Stimulated activated CD4-positive, alpha-beta T cell treated with anti-CD3 and anti-CD28 coated beads, Interleukin-4, amount 100 ng/mL, for 48 hours (primary cell): ENCODE measurements around the gene ACSS2.

Source experiments
- DNase-seq, 2 donors: peaks; one replicate each; pipeline ENCODE4 v3.0.0-alpha.2; 2020; ENCODE audit warnings: low read depth in 2 of 2

The ACSS2 gene

DNA sequence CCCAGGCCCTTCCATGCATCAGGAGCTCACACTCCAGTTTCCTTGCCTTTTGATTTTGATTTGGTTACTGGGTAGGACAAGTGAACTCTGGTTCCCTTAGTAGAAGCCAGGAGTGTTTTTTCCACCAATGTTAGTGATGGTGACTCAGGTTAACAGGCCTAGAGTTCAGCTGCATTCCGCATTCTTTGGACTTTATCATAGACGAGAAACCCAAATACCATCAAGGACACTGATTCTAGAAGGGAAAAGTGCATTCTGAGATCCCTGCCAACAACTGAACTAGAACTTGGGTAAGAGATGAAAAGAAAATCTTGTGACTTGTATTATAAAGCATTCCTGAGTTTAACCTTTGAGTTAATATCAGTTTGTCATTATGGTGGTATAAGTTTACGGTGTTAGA, 70.2 kb downstream of the ACSS2 start:
- DNase-seq = no peak

DNA sequence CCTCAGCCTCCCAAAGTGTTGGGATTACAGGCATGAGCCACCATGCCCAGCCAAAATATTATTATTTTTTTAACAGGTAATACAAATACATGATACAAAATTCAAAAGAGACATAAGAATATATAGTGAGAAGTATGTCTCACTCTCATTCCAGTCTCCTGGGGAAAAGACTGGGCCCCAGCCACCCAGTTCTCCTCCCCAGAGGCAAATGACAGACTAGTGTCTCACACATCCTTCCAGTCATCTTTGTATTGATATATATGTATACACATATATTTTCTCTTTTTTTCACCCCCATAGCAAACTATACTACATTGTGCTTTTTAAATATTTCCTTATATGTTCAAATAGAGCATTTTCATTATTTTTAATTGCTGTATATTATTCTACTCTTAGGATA, 70.9 kb downstream of the ACSS2 start:
- no peak for DNase-seq

DNA sequence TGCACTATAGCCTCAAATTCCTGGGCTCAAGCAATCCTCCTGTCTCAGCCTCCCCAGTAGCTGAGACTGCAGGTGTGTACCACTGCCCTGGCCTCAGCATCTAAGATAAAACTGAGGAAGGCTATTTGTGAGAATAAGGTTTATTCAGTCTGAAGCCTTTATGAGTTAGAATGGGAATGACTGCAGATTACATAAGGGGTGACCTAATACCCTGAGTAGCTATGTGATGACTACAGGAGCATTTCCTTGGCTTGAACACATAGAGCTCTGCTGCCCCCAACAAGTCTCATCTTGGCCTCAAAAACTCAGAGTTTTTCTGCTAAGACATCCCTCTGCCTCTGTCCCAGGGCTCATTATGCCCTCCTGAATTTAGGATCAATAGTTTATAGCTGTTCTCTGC, 71.6 kb downstream of the ACSS2 start:
- no peak for DNase-seq

DNA sequence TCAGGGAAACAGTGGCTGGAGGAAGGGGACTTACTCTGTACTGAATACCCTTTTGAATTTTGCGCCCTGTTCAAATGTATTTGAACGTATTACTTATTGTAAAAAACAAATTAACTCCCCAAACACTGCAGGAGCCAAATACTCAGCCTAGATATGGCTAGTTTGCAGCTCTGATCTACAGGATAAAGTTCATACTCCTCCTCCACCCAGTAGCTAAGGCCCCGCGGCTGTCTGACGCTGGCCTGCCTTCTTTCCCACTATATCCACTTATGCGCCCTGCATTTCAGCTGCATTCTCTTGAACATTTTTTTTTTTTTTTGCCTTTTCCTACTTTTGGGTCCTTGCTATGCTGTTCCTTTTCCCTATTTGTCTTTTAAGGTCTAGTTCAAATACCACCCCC, 72.7 kb downstream of the ACSS2 start:
- DNase-seq = no peak

DNA sequence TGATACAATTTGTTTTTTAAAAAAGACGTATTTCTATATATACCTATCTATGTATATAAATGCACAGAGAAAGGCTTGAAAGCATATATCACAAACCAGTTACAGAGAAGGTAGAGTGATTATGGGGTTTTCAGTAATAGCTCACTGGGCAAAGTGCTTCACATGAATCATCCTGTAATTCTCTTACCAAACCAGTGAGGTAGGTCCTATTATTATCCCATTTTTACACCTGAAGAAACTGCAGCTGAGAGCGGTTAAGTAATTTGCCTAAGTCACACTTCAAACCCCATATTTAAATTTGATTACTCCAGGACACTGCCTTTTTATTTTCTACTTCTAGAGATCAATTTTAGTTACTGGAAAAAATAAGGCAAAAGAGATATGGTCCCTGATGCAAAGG, 74.8 kb downstream of the ACSS2 start:
- no peak for DNase-seq

DNA sequence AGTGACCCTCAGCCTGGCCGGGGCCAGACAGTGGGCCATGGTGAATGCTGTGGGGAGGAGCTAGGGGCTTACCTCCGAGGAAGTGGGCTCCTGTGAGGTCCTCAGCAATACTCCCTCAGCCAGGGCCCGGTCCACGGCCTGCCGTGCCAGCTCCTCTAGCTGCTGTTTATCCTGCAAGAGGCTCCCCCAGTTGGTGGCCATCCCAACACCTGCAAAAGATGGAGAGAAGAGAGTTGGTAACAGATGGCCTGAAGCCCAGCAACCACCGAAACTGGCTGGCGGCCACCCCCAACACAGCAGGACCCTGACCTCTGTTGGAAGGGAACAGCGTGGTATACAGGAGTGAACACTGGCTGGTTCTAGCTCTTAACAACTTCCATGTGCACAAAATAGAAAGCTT, 75.2 kb downstream of the ACSS2 start:
- DNase-seq = no peak

DNA sequence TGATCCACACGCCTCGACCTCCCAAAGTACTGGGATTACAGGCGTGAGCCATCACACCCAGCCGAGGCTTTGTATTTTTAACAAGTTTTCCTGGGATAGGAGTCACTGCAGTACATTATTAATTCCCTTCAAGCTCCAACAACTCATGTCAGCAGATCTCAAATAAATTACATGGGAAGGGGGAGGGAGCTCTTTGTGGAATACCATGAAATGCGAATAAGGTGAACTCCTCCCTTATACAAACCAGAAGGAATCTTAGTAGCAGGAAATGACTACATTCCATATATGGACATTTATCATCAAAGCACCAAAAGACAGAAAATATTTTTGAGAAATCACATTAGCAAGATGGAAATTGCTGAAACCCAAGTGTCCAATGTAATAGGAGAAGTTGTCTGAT, 76.3 kb downstream of the ACSS2 start:
- DNase-seq = no peak

DNA sequence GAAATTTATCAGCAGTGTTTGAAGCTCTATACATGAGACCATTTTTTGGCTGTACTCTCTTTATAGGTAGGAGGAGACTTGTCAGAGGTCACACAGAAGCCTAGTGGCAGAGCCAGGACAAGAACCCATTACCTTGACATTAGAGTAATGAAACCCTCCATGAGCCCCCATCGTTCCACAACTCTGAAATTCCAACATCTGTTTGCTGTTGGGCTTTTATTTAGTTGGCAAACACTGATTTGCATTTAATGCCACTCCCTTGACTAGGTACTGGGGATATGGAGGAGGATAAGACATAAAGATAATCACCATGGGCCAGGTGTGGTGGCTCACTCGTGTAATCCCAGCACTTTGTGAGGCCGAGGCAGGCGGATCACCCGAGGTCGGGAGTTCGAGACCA, 77.5 kb downstream of the ACSS2 start:
- no peak for DNase-seq

DNA sequence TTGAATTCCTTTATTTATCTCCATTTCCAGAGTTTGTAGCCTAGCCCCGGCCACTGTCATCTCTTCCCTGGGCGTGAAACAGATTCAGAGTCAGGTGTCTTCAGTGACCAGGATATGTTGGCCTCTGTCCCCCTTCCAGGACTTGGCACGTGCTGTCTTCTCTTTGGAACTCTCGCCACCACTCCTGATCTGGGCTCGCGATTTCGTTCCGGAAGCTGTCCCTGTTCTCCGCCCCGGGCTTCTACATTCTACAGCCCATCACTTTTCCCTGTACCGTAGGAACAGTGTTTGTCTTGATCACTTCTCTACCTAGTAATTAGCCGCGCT, 78.5 kb downstream of the ACSS2 start:
- peak in 1 of 2 donors; percentile 1 for DNase-seq

DNA sequence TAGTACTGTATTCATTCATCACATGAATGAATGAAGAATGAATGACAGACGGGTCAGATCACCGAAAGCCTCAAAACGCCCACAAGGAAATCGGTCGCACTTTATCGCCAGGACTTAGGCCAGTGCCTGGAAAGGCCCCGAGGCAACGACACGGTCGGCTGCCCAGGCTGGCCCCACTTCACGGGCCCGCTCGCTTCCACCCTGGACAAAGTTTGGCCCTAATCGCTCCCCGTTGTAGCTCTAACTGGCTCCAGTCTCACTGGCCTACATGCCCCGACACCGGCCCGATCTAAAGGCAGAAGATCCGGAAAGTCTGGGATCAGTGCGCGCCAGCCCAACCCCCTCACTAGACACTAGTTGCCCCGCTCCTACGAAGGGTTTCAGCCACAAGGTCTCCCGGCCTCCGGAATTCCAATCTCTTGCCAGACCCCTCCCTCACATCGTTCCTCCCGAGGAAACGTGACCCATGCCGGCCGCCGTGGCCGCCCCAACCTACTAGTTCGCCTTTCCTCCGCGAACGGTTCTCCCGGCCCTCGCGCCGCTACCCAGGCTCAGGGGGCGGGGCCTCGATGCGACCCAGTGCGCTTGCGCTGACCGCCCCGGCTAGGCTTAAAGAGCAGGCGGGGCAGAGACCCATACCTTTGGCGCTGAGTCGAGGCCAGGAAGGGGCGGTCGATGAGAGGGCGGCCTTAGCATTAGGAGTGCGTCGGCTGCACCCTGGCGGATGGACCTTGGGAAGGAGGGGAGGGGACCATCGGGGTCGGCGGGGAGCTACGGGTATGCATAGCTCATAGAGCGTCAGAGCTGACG, 79.0 kb downstream of the ACSS2 start, which contains the start of the genes GSS and MYH7B:
GSS (minus strand) TSS at position 576 of the 810 bp plus-strand sequence. CDS start 3,954 bp downstream, outside the sequence.
MYH7B (plus strand) TSS at position 638 of the 810 bp plus-strand sequence. CDS start 22,138 bp downstream, outside the sequence.
- peak; percentile 96 to 99 for DNase-seq

DNA sequence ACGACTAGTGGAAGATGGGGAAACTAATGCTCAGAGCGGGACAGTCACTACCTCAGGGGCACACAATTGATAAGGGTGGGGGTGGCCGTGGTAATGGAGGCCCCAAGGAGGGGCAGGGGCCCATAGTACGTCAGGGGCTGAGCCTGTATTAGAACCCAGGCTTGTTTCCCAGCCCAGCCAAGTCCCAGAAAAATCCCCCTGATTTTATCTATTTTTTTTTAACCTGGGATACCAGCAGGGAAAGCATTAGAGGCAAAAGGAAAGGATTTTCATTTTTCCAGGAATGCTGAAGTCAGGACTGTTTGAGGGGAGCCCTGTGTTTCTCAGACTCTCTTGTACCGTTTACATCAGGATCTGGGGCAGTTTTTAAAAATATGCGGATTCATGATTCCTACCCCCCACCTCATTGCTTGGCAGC, 79.6 kb downstream of the ACSS2 start:
- DNase-seq = no peak

DNA sequence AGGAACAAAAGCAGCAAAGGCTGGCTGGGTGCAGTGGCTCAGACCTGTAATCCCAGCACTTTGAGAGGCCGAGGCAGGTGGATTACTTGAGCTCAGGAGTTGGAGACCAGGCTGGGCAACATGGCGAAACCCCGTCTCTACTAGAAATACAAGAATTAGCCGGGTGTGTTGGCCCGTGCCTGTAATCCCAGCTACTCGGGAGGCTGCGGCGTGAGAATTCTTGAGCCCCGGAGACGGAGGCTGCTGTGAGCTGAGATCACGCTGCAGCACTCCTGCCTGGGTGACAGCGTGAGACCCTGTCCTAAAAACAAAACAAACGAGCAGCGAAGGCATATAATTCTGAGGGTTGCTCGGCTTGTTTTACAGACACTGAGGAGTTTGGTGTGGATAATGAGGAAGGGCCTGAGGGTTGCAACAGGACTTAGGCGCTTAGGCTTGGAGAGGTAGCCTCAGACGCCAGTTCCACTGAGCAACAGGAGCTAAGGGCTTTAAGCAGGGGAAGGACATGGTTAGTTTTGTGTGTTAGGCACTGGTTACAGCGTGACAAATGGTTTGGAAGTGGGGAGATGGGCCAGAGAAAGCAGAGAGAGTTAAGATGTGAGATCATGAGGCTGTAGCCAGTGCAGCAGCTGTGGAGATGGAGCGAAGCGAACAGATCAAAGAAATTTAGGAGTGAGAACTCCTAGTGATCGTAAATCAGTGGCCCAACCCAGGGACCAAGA, 80.5 kb downstream of the ACSS2 start:
- DNase-seq = no peak

DNA sequence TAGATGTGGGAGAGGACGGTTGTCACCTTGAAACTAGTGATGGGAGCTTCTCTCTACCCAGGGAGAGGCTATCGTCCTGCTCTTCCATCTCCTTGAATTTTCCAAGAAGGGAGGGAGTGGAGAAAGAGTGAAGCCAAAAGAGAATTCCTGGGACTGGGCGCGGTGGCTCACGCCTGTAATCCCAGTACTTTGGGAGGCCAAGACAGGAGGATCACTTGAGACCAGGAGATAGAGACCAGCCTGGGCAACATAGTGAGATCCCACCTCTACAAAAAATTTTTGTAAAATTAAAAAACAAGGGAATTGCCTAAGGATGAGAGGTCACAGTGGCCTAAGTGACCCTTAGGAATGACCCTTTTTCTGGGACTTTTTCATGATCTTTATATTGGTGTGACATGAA, 88.1 kb downstream of the ACSS2 start:
- DNase-seq = no peak

DNA sequence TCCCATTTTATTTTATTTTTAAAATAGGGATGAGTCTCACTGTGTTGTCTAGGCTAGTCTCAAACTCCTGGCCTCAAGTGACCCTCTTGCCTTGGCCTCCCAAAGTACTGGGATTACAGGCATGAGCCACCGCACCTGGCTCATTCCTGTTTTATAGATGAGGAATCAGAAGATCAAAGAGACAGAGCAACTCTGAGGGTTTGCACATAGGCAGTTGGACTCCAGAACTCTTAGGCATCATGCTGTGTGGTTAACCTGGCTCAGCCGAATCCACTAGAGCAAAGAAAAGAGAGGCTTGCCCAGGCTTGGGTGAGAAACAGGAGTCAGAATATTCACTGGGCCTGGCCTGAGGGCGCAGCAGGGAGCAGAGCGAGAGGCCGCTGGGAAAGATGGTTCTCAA, 88.6 kb downstream of the ACSS2 start:
- DNase-seq = no peak

DNA sequence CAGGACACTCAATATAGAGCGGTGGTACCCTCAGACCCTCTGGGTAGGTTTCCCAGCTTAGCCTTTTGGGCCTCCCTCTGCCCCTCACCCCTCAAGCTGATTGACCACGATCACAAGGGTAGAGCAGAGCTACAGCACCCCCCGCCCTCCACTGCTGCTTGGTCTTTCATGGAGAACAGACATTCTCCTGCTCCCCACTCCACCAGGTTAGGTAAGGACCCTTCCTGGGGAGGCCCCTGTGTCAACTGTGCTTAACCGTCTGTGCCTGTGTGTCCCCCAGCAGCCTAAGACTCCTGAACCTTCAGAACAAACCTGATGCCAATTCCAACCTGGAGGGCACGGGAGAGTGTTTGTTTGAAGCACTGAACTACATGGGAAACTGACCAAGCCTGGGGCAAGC, 91.0 kb downstream of the ACSS2 start:
- no peak for DNase-seq

DNA sequence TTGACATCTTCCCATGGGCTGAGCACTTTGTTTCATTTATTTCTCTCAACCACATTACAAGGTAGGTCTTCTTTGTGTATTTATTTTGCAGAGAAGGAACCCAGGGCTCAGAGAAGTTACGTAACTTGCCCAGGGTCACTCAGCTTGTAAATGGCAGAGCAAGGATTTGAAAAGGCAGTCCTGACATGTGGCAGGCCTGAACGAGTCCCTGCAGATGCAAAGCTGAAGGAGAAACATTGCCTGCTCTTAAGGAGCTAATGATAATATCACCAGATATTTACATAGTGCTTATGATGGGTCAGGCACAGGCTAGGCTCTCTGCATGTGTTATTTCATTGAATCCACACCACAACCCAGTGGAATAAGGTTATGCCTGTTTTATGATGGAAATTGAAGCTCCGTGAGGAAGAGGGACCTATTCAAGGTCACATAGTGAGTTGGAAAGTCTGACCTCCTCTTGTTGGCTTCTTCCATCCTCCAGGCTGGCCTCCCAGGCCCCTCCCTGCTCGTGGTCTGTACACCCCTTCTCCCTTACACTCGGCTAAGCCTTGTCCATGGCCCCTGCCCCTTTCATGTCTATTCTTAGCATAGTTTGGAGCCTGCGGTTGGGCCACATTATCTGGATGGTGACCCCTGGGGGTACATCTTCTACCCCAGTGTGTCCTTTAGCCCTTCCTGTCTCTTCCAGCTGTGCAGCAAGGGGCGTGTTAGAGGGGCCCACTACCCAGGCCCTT, 91.8 kb downstream of the ACSS2 start:
- no peak for DNase-seq

DNA sequence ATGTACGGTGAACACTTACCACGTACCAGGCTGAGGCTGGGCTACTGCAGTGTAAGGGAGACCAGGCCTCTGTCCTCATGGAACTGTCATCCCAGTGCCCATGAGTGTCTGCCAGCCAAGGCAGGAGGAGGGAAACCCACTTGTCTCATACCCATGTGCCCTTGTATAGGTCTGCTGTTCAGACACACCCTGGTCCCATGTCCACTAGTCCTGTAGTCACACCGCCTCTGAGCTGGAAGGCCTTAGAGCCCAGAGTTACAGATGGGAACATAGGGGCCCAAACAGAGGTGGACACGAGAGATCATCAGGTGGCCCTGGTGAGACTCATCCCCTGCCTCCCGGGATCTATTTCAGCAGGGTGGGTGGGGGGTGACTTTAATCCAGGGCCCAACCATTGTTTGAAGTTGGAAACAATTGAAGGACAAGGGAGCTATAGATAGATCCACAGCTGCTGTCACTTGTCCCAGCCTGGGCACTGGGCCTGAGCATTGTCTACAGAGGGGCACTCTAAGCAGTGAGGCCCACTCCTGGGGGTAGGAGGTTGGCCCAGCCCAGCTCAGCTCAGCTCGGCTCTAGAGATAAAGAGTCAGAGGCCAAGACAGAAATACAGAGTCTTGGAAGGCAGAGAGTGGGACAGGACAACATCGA, 93.9 kb downstream of the ACSS2 start:
- no peak for DNase-seq

DNA sequence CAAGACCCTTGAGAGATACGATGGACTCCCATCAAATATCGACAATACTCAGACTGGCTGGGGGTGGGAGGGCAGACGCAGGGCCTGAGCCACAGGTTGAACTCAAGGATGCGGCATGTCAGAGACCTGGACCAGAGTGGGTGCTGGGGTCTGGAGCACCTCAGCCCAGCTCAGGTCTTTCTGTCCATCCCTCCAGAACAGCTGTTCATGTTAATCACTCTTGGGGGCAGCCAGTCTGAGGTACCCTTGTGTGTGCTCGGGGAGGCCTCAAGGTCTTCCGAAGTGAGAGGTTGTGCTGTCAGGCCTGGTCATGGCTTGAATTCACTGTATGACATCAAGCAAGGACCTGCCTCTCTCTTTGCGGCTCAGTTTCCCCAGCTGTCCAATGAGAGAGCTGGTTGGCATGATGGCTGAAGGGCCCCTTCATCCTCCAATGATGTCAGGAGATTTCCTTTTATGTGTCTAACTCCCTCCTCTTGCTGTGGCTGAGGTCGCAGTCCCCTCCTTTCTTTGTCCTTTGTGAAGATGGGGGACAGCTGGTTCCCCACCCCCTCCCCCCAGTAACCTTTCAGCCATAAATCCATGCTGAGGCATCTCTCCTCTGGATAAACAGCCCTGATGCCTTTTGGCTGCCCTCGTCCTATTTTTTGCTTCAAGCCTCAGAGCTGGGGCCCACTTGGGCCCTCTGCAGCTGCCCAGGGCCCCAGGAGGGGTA, 94.6 kb downstream of the ACSS2 start:
- DNase-seq = no peak

DNA sequence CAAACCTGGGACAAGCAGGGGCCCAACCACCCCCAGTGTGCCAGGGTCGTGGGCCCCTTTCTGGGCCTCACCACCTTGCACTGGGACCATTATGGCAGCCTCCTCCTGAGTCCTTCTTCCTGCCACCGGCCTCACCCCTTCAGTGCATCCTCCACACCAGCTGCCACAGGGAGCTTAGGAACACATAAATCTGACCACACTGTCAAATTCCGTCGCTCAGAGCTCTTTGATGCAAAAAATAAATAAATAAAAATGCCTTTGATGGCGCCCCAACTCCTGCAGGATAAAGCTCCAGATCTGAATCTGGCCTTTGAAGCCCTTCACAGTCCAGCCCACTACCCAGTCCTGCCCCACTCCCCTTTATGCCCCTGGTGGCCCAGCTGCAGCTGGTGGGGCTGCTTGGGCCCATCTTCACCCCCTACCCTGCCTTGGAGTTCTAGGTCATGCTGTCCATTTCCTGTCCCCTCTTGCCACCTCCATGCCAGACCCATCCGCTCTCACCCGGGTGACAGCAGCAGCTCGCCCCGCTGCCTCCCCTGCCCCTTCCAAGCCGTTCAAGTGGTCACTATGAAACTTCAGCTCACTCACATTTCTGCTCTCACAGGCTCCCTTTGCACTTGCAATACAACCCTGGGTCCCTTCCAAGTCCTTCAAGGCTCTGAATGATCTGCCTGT, 95.3 kb downstream of the ACSS2 start:
- DNase-seq = no peak

DNA sequence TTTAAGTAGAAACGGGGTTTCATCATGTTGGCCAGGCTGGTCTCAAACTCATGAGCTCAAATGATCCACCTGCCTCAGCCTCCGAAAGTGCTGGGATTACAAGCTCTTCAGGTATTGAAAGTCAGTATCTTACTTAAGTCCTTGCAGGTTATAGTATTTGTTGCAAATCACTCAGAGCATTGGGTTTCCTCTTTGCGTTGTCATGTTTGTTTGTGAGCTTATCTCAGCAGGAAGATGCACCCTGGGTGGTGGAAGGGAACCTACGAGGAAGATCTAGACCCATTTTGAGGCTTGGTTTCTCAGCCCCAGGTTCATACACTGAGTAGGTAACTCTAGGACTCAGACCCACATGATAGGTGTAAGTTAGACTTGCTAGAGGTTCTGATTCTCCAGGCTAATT, 97.8 kb downstream of the ACSS2 start:
- no peak for DNase-seq

DNA sequence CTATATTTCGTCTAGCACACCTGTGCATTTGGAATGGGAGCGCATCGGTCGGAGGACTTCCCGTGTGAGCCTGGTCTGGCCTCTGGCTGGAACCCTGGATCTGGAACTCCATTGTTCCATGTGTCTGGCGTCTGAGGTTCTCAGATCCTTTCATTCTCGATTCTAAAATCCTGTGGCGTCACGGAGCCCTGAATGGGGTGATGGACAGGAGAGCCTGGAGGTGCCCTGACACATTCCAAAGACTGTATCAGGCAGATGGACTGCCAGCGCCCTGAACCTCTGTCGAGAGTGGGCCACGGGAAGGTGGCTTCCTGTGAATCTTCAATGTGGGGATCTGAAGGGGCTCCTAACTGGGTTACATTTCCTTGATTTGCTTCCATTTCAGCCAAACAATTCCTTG, 99.9 kb downstream of the ACSS2 start:
- no peak for DNase-seq
